Ishikawa (cell line): ENCODE data around the gene VPS39.

Experiments used
- CEBPB ChIP-seq: IDR thresholded peaks from 2 replicates; pipeline ENCODE4 v1.6.1; 2012
- CREB1 ChIP-seq: IDR thresholded peaks from 2 replicates; pipeline ENCODE4 v1.6.1; 2012; ENCODE audit warnings: low read depth
- EGR1 ChIP-seq: IDR thresholded peaks from 2 replicates; pipeline ENCODE4 v1.6.1; 2012
- EP300 ChIP-seq: IDR thresholded peaks from 2 replicates; pipeline ENCODE4 v1.6.1; 2012; ENCODE audit warnings: borderline replicate concordance
- FOXM1 ChIP-seq: IDR thresholded peaks from 2 replicates; pipeline ENCODE4 v1.6.1; 2012; ENCODE audit warnings: low read depth, borderline replicate concordance
- MAX ChIP-seq: IDR thresholded peaks from 2 replicates; pipeline ENCODE4 v1.6.1; 2012
- NFIC ChIP-seq: IDR thresholded peaks from 2 replicates; pipeline ENCODE4 v1.6.1; 2012
- RAD21 ChIP-seq: IDR thresholded peaks from 2 replicates; pipeline ENCODE4 v1.6.1; 2012; ENCODE audit warnings: low read depth
- REST ChIP-seq: IDR thresholded peaks from 2 replicates; pipeline ENCODE4 v1.6.1; 2012; ENCODE audit warnings: low read depth, mild to moderate bottlenecking
- TAF1 ChIP-seq: IDR thresholded peaks from 2 replicates; pipeline ENCODE4 v1.6.1; 2012; ENCODE audit warnings: low read depth, mild to moderate bottlenecking
- TCF12 ChIP-seq: IDR thresholded peaks from 2 replicates; pipeline ENCODE4 v1.6.1; 2012; ENCODE audit warnings: low read depth
- TEAD4 ChIP-seq: IDR thresholded peaks from 2 replicates; pipeline ENCODE4 v1.6.1; 2012
- USF1 ChIP-seq: IDR thresholded peaks from 2 replicates; pipeline ENCODE4 v1.6.1; 2012
- YY1 ChIP-seq: IDR thresholded peaks from 2 replicates; pipeline ENCODE4 v1.6.1; 2012; ENCODE audit warnings: low read depth
- ZBTB7A ChIP-seq: IDR thresholded peaks from 2 replicates; pipeline ENCODE4 v1.6.1; 2012; ENCODE audit warnings: low read depth

The VPS39 gene

GRCh38 chr15:42182328-42182886 lies 25.7 kb downstream of the VPS39 start:
- TF ChIP-seq CEBPB: no peak
- no peak for TF ChIP-seq YY1
- no peak for TF ChIP-seq NFIC
- TF ChIP-seq EGR1: no peak
- no peak for TF ChIP-seq TCF12
- no peak for TF ChIP-seq ZBTB7A
- no peak for TF ChIP-seq TAF1
- TF ChIP-seq RAD21: no peak
- TF ChIP-seq REST: no peak
- no peak for TF ChIP-seq CREB1
- TF ChIP-seq EP300: no peak

GRCh38 chr15:42178056-42178455 lies 30.0 kb downstream of the VPS39 start:
- TF ChIP-seq CREB1 (no peak), YY1 (no peak), CEBPB (no peak), RAD21 (no peak), EP300 (no peak), USF1 (no peak), REST (no peak), MAX (no peak), TAF1 (no peak), EGR1 (no peak), FOXM1 (no peak), TCF12 (no peak), NFIC (no peak), TEAD4 (no peak), ZBTB7A (no peak)

- TF ChIP-seq MAX (no peak), EP300 (no peak)
Measured at GRCh38 chr15:42175671-42176070, 32.4 kb downstream of the VPS39 start.

- TF ChIP-seq TAF1: no peak
Measured at GRCh38 chr15:42172475-42172874, 35.6 kb downstream of the VPS39 start.

GRCh38 chr15:42171795-42172194 lies 36.3 kb downstream of the VPS39 start:
- TF ChIP-seq RAD21 (no peak), REST (no peak), YY1 (no peak), EP300 (no peak)

GRCh38 chr15:42171122-42171521 lies 37.0 kb downstream of the VPS39 start:
- TF ChIP-seq ZBTB7A (no peak), TCF12 (no peak), CEBPB (no peak), REST (no peak), MAX (no peak), FOXM1 (no peak)
